ENCODE results near the gene LSM14A.

DNA sequence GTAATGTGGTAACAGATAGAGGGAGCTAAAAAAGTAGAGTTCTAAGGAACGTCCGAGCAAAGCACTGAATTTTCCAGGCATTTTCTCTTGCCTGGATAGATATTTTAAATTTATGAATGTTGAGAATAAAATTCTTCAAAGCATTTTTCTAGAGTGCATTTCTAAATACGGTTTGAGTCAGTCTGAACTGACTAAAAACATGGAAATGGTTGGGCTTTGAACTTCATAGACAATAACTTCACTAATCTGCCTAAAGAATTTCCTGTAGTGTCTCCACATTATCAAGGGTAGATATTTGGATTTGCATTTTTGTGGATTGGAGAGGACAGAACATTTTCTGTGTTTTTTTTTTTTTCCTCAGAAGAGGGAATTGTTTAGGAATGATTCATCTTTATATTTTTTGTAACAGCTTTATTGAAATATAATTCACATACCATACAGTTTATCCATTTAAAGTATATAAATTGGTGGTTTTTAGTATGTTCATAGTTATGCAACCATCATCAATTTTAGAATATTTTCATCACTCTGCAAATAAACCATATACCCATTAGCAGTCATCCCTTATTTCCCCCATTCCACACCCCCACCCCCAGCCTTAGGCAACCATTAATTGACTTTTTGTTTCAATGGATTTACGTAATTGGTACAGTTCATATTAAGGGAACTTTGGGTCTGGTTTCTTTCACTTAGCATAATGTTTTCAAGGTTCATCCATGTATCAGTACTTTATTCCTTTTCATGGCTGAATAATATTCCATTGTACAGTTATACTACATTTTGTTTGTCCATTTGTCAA lies 102.7 kb downstream of the LSM14A start:
- TF ChIP-seq, protein P1, sequence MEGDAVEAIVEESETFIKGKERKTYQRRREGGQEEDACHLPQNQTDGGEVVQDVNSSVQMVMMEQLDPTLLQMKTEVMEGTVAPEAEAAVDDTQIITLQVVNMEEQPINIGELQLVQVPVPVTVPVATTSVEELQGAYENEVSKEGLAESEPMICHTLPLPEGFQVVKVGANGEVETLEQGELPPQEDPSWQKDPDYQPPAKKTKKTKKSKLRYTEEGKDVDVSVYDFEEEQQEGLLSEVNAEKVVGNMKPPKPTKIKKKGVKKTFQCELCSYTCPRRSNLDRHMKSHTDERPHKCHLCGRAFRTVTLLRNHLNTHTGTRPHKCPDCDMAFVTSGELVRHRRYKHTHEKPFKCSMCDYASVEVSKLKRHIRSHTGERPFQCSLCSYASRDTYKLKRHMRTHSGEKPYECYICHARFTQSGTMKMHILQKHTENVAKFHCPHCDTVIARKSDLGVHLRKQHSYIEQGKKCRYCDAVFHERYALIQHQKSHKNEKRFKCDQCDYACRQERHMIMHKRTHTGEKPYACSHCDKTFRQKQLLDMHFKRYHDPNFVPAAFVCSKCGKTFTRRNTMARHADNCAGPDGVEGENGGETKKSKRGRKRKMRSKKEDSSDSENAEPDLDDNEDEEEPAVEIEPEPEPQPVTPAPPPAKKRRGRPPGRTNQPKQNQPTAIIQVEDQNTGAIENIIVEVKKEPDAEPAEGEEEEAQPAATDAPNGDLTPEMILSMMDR (IDR thresholded peaks at IDR 0.05): no peak
- TF ChIP-seq POLR2A (IDR thresholded peaks at IDR 0.05) (no peak), EP300 (IDR thresholded peaks at IDR 0.05) (no peak)
